HL-60 (cell line): ENCODE measurements around the gene DAND5.
"Not testable (repeated sequence)": the region's sequence is repeated elsewhere in the genome, so short reads cannot be mapped to it uniquely, and the experiment has no call there.

Experiments
- DNase-seq, 2 experiments: peaks; one replicate each; pipeline ENCODE4 v3.0.0-alpha.2; 2010 to 2020; ENCODE audit warnings: low read depth in 1 of 2, low spot score in 1 of 2
- H3K27ac ChIP-seq: fragments of 250-450 bp; sonication (Bioruptor Pico); replicated peaks from 2 replicates; pipeline ENCODE4 v1.5.1; 2020; ENCODE audit warnings: mild to moderate bottlenecking, moderate library complexity
- H3K27me3 ChIP-seq: fragments of 250-450 bp; sonication (Bioruptor Pico); 2 replicates; pipeline ENCODE4 v1.5.1; 2021; ENCODE audit warnings: mild to moderate bottlenecking, moderate library complexity; ENCODE audit not compliant: insufficient read depth, poor library complexity, severe bottlenecking
- H3K4me3 ChIP-seq: replicated peaks from 2 replicates; pipeline ENCODE4 v1.5.1; 2011; ENCODE audit warnings: mild to moderate bottlenecking, control low read depth, low read length; ENCODE audit not compliant: insufficient read depth
- GABPA ChIP-seq: IDR thresholded peaks from 2 replicates; pipeline ENCODE4 v1.6.1; 2012; ENCODE audit warnings: low read depth
- POLR2AphosphoS5 ChIP-seq: IDR thresholded peaks from 2 replicates; pipeline ENCODE4 v1.6.1; 2012; ENCODE audit warnings: low read depth
- SPI1 ChIP-seq: IDR thresholded peaks from 2 replicates; pipeline ENCODE4 v1.6.1; 2012; ENCODE audit warnings: low read depth, mild to moderate bottlenecking, borderline replicate concordance
- TF ChIP-seq, protein P1 (sequence below): IDR thresholded peaks from 2 replicates; pipeline ENCODE4 v1.6.1; 2012; ENCODE audit warnings: low read depth; ENCODE audit not compliant: insufficient replicate concordance
- TF ChIP-seq, protein P2 (sequence below): IDR thresholded peaks from one replicate; pipeline ENCODE4 v1.5.1; 2011; ENCODE audit warnings: low read length, control low read depth, inconsistent platforms; ENCODE audit not compliant: insufficient read depth

The DAND5 gene

DNA sequence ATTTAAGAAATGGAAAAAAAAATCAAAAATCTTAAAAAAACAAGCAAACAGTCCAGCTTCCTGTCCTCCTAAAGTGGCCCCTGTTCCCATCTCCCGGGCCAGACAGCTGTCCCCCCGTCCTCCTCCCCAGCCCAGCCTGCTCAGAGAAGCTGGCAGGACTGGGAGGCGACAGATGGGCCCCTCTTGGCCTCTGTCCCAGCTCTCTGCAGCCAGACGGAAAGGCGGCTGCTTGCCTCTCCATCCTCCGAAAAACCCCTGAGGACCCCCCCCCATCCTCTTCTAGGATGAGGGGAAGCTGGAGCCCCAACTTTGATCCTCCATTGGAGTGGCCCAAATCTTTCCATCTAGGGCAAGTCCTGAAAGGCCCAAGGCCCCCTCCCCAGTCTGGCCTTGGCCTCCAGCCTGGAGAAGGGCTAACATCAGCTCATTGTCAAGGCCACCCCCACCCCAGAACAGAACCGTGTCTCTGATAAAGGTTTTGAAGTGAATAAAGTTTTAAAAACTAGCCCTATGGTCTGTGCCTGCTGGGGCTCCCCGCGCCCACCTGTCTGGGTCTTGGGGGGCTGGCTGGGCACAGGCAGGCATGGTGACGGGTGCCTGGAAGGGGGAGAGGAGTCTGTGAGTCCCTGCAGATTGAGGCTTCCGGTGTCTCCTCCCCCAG, 16.1 kb upstream of the DAND5 start:
- no peak for DNase-seq
- Histone ChIP-seq H3K27ac (peak overlapping the region; percentile 53), H3K27me3 (no peaks in the 10 kb centered on the region), H3K4me3 (no peak overlapping the region)
- TF ChIP-seq POLR2AphosphoS5 (no peak), GABPA (no peak), SPI1 (no peak)
- TF ChIP-seq, protein P1, sequence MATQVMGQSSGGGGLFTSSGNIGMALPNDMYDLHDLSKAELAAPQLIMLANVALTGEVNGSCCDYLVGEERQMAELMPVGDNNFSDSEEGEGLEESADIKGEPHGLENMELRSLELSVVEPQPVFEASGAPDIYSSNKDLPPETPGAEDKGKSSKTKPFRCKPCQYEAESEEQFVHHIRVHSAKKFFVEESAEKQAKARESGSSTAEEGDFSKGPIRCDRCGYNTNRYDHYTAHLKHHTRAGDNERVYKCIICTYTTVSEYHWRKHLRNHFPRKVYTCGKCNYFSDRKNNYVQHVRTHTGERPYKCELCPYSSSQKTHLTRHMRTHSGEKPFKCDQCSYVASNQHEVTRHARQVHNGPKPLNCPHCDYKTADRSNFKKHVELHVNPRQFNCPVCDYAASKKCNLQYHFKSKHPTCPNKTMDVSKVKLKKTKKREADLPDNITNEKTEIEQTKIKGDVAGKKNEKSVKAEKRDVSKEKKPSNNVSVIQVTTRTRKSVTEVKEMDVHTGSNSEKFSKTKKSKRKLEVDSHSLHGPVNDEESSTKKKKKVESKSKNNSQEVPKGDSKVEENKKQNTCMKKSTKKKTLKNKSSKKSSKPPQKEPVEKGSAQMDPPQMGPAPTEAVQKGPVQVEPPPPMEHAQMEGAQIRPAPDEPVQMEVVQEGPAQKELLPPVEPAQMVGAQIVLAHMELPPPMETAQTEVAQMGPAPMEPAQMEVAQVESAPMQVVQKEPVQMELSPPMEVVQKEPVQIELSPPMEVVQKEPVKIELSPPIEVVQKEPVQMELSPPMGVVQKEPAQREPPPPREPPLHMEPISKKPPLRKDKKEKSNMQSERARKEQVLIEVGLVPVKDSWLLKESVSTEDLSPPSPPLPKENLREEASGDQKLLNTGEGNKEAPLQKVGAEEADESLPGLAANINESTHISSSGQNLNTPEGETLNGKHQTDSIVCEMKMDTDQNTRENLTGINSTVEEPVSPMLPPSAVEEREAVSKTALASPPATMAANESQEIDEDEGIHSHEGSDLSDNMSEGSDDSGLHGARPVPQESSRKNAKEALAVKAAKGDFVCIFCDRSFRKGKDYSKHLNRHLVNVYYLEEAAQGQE = no peak
- TF ChIP-seq, protein P2, sequence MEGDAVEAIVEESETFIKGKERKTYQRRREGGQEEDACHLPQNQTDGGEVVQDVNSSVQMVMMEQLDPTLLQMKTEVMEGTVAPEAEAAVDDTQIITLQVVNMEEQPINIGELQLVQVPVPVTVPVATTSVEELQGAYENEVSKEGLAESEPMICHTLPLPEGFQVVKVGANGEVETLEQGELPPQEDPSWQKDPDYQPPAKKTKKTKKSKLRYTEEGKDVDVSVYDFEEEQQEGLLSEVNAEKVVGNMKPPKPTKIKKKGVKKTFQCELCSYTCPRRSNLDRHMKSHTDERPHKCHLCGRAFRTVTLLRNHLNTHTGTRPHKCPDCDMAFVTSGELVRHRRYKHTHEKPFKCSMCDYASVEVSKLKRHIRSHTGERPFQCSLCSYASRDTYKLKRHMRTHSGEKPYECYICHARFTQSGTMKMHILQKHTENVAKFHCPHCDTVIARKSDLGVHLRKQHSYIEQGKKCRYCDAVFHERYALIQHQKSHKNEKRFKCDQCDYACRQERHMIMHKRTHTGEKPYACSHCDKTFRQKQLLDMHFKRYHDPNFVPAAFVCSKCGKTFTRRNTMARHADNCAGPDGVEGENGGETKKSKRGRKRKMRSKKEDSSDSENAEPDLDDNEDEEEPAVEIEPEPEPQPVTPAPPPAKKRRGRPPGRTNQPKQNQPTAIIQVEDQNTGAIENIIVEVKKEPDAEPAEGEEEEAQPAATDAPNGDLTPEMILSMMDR = no peak

DNA sequence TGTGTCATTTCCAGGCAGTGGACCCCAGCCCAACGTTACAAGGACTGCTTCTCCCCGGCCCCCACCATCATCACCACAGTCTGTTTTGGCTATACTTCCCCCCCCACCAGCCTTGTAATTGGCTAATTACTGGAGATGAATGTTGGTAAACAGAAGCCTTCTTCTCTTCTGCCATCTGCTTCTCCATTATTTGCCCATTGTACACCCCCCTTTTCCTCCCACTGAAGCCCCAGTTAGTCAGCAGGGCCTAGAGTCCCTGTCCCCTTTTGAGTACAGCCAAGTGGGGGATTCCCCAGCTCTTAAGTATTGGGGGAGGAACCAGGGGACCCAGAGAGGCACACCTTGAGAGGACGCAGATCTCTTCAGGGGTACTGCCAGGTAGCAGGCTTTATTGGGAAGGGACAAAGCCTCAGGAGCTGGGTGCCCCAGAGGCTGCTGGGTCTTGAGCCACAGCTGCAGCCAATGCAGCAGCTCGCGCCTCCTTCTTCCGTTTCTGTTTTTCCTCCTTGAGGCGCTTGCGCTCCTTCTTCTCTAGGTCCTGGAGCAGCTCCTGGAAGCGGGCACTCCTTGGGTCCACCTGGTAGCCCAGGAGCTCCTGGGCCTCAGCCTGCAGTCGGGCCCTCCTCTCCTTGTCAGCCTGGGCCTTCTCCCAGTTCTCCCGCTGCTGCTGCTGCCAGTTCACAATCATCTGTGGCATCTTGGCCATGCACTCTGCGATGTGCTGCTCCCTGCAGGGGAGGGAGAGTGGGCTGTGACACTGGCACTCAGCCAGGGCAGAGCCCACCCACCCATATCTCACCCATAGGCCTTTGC, 15.4 kb upstream of the DAND5 start:
- H3K27ac ChIP-seq = peak overlapping the region; percentile 53
- TF ChIP-seq, protein P2 = no peak
- TF ChIP-seq POLR2AphosphoS5 (no peak; the same call in 1 of the 2 replicates), SPI1 (no peak), GABPA (no peak)
- TF ChIP-seq, protein P1 = no peak
- H3K27me3 ChIP-seq = no peaks in the 10 kb centered on the region
- DNase-seq = peak in 1 of 2 experiments; percentile 58
- H3K4me3 ChIP-seq = no peak overlapping the region

DNA sequence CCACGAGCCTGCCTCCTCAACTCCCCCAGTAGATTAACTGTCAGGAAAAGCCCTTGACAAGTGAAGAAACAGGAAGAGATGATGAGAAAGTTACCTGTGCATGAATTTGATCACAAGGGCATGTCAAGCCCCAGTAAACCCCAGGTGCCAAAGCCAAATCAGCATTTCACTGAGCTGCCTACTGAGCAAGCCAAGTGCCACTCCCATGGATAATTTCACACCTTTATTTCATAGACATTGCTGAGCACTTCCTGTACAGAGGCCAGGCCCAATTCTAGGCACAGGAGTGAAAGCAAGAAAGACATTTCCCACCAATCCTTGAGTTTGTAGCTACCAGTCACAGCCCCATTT, 14.8 kb upstream of the DAND5 start:
- Histone ChIP-seq H3K27ac (peak overlapping the region; percentile 53), H3K27me3 (no peaks in the 10 kb centered on the region), H3K4me3 (no peak overlapping the region)
- TF ChIP-seq, protein P1 = no peak
- TF ChIP-seq SPI1 = peak; percentile 25; the same call in 1 of the 2 replicates
- TF ChIP-seq, protein P2 = no peak
- TF ChIP-seq POLR2AphosphoS5 = no peak
- DNase-seq = no peak

DNA sequence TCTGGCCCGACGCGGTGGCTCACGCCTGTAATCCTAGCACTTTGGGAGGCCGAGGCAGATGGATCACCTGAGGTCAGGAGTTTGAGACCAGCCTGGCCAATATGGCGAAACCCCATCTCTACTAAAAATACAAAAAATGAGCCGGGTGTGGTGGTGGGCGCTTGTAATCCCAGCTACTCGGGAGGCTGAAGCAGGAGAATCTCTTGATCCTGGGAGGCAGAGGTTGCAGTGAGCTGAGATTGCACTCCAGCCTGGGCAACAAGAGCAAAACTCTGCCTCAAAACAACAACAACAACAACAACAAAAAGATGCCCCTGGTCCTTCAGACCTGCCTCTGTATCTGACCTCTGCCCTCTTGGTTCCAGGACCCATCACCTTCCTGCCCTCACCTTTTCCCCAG, 13.8 kb upstream of the DAND5 start:
- H3K4me3 ChIP-seq = peak overlapping the region; percentile 89
- DNase-seq, H3K27me3 ChIP-seq: not testable (repeated sequence)
- H3K27ac ChIP-seq = peak overlapping the region; percentile 86
